HS-27A (cell line): ENCODE data around the gene LDLRAD1.
"Not testable (repeated sequence)": the region's sequence is repeated elsewhere in the genome, so short reads cannot be mapped to it uniquely, and the experiment has no call there.

ENCODE experiments used
- DNase-seq: peaks from one replicate; pipeline ENCODE4 v3.0.0-alpha.2; 2012; ENCODE audit warnings: low read depth, missing footprints

LDLRAD1 gene

GRCh38 chr1:54016343-54017282 lies 1.4 kb downstream of the LDLRAD1 start:
- no peak for DNase-seq

- DNase-seq = no peak
Observed at GRCh38 chr1:54014009-54014629, 3.9 kb downstream of the LDLRAD1 start.

- DNase-seq = no peak
Observed at GRCh38 chr1:54013393-54014008, 4.5 kb downstream of the LDLRAD1 start.

- no peak for DNase-seq
Observed at GRCh38 chr1:54012863-54013262, 5.1 kb downstream of the LDLRAD1 start.

- DNase-seq = no peak
Observed at GRCh38 chr1:54012008-54012325, 6.0 kb downstream of the LDLRAD1 start.

- no peak for DNase-seq
Observed at GRCh38 chr1:54011316-54012007, 6.5 kb downstream of the LDLRAD1 start.

GRCh38 chr1:54010415-54011117 lies 7.4 kb downstream of the LDLRAD1 start:
- no peak for DNase-seq

- no peak for DNase-seq
Observed at GRCh38 chr1:54009406-54009805, 8.6 kb downstream of the LDLRAD1 start.

- no peak for DNase-seq
Observed at GRCh38 chr1:54008876-54009275, 9.1 kb downstream of the LDLRAD1 start.

- DNase-seq = no peak
Observed at GRCh38 chr1:54007613-54008012, 10.4 kb downstream of the LDLRAD1 start.

- DNase-seq = no peak
Observed at GRCh38 chr1:54006508-54006907, 11.5 kb downstream of the LDLRAD1 start.

- DNase-seq = no peak
Observed at GRCh38 chr1:54004481-54005049, 13.4 kb downstream of the LDLRAD1 start.

GRCh38 chr1:54003750-54004480 lies 14.1 kb downstream of the LDLRAD1 start:
- not testable (repeated sequence) for DNase-seq

- no peak for DNase-seq
Observed at GRCh38 chr1:54003249-54003646, 14.7 kb downstream of the LDLRAD1 start.

- DNase-seq = no peak
Observed at GRCh38 chr1:54002544-54003248, 15.3 kb downstream of the LDLRAD1 start.

GRCh38 chr1:54001591-54001990 lies 16.4 kb downstream of the LDLRAD1 start:
- no peak for DNase-seq

GRCh38 chr1:53999920-54000319 lies 18.1 kb downstream of the LDLRAD1 start:
- DNase-seq = no peak

GRCh38 chr1:53998223-53998622 lies 19.8 kb downstream of the LDLRAD1 start:
- DNase-seq = no peak

GRCh38 chr1:53995683-53996082 lies 22.3 kb downstream of the LDLRAD1 start:
- DNase-seq = no peak

- DNase-seq = not testable (repeated sequence)
Observed at GRCh38 chr1:53994516-53994915, 23.5 kb downstream of the LDLRAD1 start.
